HEK293 (cell line): ENCODE results near the gene EIF4E2.

Source experiments
- CTCF ChIA-PET: fragments of 350-600 bp; formaldehyde crosslinking; extraction: SDS; loops from one replicate; lab custom pipeline; 2021; ENCODE audit warnings: antibody characterized with exemption; lab: Yijun Ruan, JAX
- POLR2A ChIA-PET: fragments of 300-600 bp; formaldehyde crosslinking; extraction: SDS; loops from one replicate; lab custom pipeline; 2020; ENCODE audit warnings: antibody characterized with exemption, inconsistent platforms; lab: Yijun Ruan, JAX
- H3K27ac ChIP-seq: fragments of 200-500 bp; sonication (Bioruptor generic); 2 replicates; pipeline ENCODE4 v1.5.1; 2014; ENCODE audit warnings: low read depth, low read length, control low read depth, inconsistent platforms; ENCODE audit errors: extremely low read depth
- H3K36me3 ChIP-seq, 2 experiments: fragments of 200-500 bp in 1 of 2; sonication (Bioruptor generic) in 1 of 2; 1 replicate in 1 of 2; 2 replicates in 1 of 2; pipeline ENCODE4 v1.5.1; 2014 to 2017; ENCODE audit warnings: inconsistent platforms in 2 of 2, low read length in 2 of 2; ENCODE audit not compliant: control insufficient read depth in 2 of 2, insufficient read depth in 1 of 2
- H3K4me1 ChIP-seq: fragments of 200-500 bp; sonication (Bioruptor generic); 2 replicates; pipeline ENCODE4 v1.5.1; 2014; ENCODE audit warnings: mild to moderate bottlenecking, low read length, inconsistent platforms; ENCODE audit not compliant: control insufficient read depth, insufficient read depth
- H3K4me3 ChIP-seq: 2 replicates; pipeline ENCODE4 v1.5.1; 2011; ENCODE audit warnings: low read depth, mild to moderate bottlenecking, control low read depth, low read length, moderate library complexity
- H3K9me3 ChIP-seq: fragments of 200-500 bp; sonication (Bioruptor generic); 2 replicates; pipeline ENCODE4 v1.5.1; 2014; ENCODE audit warnings: low read depth, low read length, inconsistent platforms; ENCODE audit not compliant: control insufficient read depth, insufficient read depth
- GLI4 ChIP-seq: fragments of 450-650 bp; formaldehyde crosslinking; IDR thresholded peaks from 2 replicates; pipeline ENCODE4 v1.5.1; 2016; ENCODE audit warnings: missing biosample characterization, missing genetic modification characterization
- GLIS2 ChIP-seq: fragments of 450-650 bp; formaldehyde crosslinking; IDR thresholded peaks from 2 replicates; pipeline ENCODE4 v1.5.1; 2016; ENCODE audit warnings: missing biosample characterization, missing genetic modification characterization
- IKZF3 ChIP-seq: fragments of 450-650 bp; IDR thresholded peaks from 2 replicates; pipeline ENCODE4 v1.5.0; 2018; ENCODE audit warnings: missing biosample characterization, mild to moderate bottlenecking, missing genetic modification characterization, moderate library complexity
- KLF17 ChIP-seq: fragments of 450-650 bp; formaldehyde crosslinking; IDR thresholded peaks from 2 replicates; pipeline ENCODE4 v1.5.1; 2016; ENCODE audit warnings: missing biosample characterization, missing genetic modification characterization
- KLF9 ChIP-seq: fragments of 450-650 bp; formaldehyde crosslinking; IDR thresholded peaks from 2 replicates; pipeline ENCODE4 v1.5.1; 2016; ENCODE audit warnings: missing biosample characterization, missing genetic modification characterization, low read depth
- MEIS1 ChIP-seq: sonication (generic); formaldehyde crosslinking; IDR thresholded peaks from 2 replicates; pipeline ENCODE4 v1.8.1; 2022; ENCODE audit warnings: missing genetic modification reagents, mild to moderate bottlenecking, borderline replicate concordance
- RBAK ChIP-seq: fragments of 450-650 bp; formaldehyde crosslinking; IDR thresholded peaks from 2 replicates; pipeline ENCODE4 v1.5.1; 2016; ENCODE audit warnings: missing biosample characterization, missing genetic modification characterization
- SP2 ChIP-seq: fragments of 450-650 bp; formaldehyde crosslinking; IDR thresholded peaks from 2 replicates; pipeline ENCODE4 v1.5.1; 2016; ENCODE audit warnings: missing biosample characterization, missing genetic modification characterization
- ZEB2 ChIP-seq: fragments of 450-650 bp; formaldehyde crosslinking; IDR thresholded peaks from 2 replicates; pipeline ENCODE4 v1.5.1; 2016; ENCODE audit warnings: missing biosample characterization, missing genetic modification characterization
- ZNF157 ChIP-seq: fragments of 450-650 bp; formaldehyde crosslinking; IDR thresholded peaks from 2 replicates; pipeline ENCODE4 v1.5.1; 2016; ENCODE audit warnings: missing biosample characterization, missing genetic modification characterization
- ZNF211 ChIP-seq: fragments of 450-650 bp; formaldehyde crosslinking; IDR thresholded peaks from 2 replicates; pipeline ENCODE4 v1.5.1; 2016; ENCODE audit warnings: low read depth, missing biosample characterization, missing genetic modification characterization
- ZNF221 ChIP-seq: fragments of 450-650 bp; formaldehyde crosslinking; IDR thresholded peaks from 2 replicates; pipeline ENCODE4 v1.5.1; 2017; ENCODE audit warnings: missing biosample characterization, missing genetic modification characterization, borderline replicate concordance
- ZNF23 ChIP-seq: fragments of 450-650 bp; formaldehyde crosslinking; IDR thresholded peaks from 2 replicates; pipeline ENCODE4 v1.5.1; 2016; ENCODE audit warnings: missing biosample characterization, missing genetic modification characterization, borderline replicate concordance
- ZNF266 ChIP-seq: fragments of 450-650 bp; formaldehyde crosslinking; IDR thresholded peaks from 2 replicates; pipeline ENCODE4 v1.5.1; 2016; ENCODE audit warnings: missing biosample characterization, missing genetic modification characterization, low read depth
- ZNF324 ChIP-seq: fragments of 450-650 bp; formaldehyde crosslinking; IDR thresholded peaks from 2 replicates; pipeline ENCODE4 v1.5.1; 2016; ENCODE audit warnings: missing biosample characterization, missing genetic modification characterization
- ZNF341 ChIP-seq: fragments of 450-650 bp; formaldehyde crosslinking; IDR thresholded peaks from 2 replicates; pipeline ENCODE4; 2016; ENCODE audit warnings: low read depth, missing biosample characterization, missing genetic modification characterization
- ZNF416 ChIP-seq: fragments of 450-650 bp; formaldehyde crosslinking; IDR thresholded peaks from 2 replicates; pipeline ENCODE4 v1.5.1; 2016; ENCODE audit warnings: missing biosample characterization, missing genetic modification characterization
- ZNF48 ChIP-seq: fragments of 450-650 bp; formaldehyde crosslinking; IDR thresholded peaks from 2 replicates; pipeline ENCODE4 v1.5.1; 2016; ENCODE audit warnings: missing biosample characterization, missing genetic modification characterization
- ZNF501 ChIP-seq: fragments of 450-650 bp; formaldehyde crosslinking; IDR thresholded peaks from 2 replicates; pipeline ENCODE4 v1.5.1; 2016; ENCODE audit warnings: missing biosample characterization, missing genetic modification characterization
- ZNF623 ChIP-seq: fragments of 450-650 bp; formaldehyde crosslinking; IDR thresholded peaks from 2 replicates; pipeline ENCODE4 v1.5.1; 2016; ENCODE audit warnings: missing biosample characterization, missing genetic modification characterization
- ZNF677 ChIP-seq: fragments of 450-650 bp; IDR thresholded peaks from 2 replicates; pipeline ENCODE4 v1.5.0; 2018; ENCODE audit warnings: missing biosample characterization, mild to moderate bottlenecking, missing genetic modification characterization, moderate library complexity
- ZNF707 ChIP-seq: fragments of 450-650 bp; formaldehyde crosslinking; IDR thresholded peaks from 2 replicates; pipeline ENCODE4 v1.5.1; 2016; ENCODE audit warnings: missing biosample characterization, missing genetic modification characterization
- ZSCAN30 ChIP-seq: fragments of 450-650 bp; IDR thresholded peaks from 2 replicates; pipeline ENCODE4 v1.5.1; 2018; ENCODE audit warnings: missing biosample characterization, mild to moderate bottlenecking, missing genetic modification characterization, moderate library complexity
- TF ChIP-seq, protein P1 (sequence below): fragments of 450-650 bp; formaldehyde crosslinking; IDR thresholded peaks from 2 replicates; pipeline ENCODE4 v1.5.1; 2016; ENCODE audit warnings: missing biosample characterization, missing genetic modification characterization
- TF ChIP-seq, protein P2 (sequence below): fragments of 450-650 bp; IDR thresholded peaks from 2 replicates; pipeline ENCODE4 v1.5.1; 2018; ENCODE audit warnings: missing biosample characterization, mild to moderate bottlenecking, missing genetic modification characterization
- TF ChIP-seq, protein P3 (sequence below): fragments of 450-650 bp; formaldehyde crosslinking; IDR thresholded peaks from 2 replicates; pipeline ENCODE4 v1.5.1; 2016; ENCODE audit warnings: missing biosample characterization, missing genetic modification characterization
- TF ChIP-seq, protein P4 (sequence below): fragments of 450-650 bp; formaldehyde crosslinking; IDR thresholded peaks from 2 replicates; pipeline ENCODE4 v1.5.1; 2016; ENCODE audit warnings: missing biosample characterization, missing genetic modification characterization

EIF4E2 gene

GRCh38 chr2:232537079-232537478 is 13.4 kb upstream of the EIF4E2 start:
- POLR2A ChIA-PET = interaction anchor here (1.0 kb wide), 1 partner anchor 13 kb away, joined by 3 read pairs; the partner anchor contains the start of genes EIF4E2 and TIGD1
- CTCF ChIA-PET = interaction anchor here (0.6 to 1.6 kb wide), 2 partner anchors 107 to 622 kb away, joined by 3 to 4 read pairs; no protein-coding TSS in a partner anchor

GRCh38 chr2:232537499-232537898 is 13.0 kb upstream of the EIF4E2 start:
- no peak overlapping the region for H3K4me3 ChIP-seq
- no peaks in the 10 kb centered on the region for H3K36me3 ChIP-seq
- CTCF ChIA-PET = interaction anchor here (0.6 to 1.6 kb wide), 3 partner anchors 17 to 622 kb away, joined by 3 to 4 read pairs (median 3); partner anchors contain the start of gene PRSS56
- H3K4me1 ChIP-seq = no peaks in the 10 kb centered on the region
- TF ChIP-seq, protein P1, sequence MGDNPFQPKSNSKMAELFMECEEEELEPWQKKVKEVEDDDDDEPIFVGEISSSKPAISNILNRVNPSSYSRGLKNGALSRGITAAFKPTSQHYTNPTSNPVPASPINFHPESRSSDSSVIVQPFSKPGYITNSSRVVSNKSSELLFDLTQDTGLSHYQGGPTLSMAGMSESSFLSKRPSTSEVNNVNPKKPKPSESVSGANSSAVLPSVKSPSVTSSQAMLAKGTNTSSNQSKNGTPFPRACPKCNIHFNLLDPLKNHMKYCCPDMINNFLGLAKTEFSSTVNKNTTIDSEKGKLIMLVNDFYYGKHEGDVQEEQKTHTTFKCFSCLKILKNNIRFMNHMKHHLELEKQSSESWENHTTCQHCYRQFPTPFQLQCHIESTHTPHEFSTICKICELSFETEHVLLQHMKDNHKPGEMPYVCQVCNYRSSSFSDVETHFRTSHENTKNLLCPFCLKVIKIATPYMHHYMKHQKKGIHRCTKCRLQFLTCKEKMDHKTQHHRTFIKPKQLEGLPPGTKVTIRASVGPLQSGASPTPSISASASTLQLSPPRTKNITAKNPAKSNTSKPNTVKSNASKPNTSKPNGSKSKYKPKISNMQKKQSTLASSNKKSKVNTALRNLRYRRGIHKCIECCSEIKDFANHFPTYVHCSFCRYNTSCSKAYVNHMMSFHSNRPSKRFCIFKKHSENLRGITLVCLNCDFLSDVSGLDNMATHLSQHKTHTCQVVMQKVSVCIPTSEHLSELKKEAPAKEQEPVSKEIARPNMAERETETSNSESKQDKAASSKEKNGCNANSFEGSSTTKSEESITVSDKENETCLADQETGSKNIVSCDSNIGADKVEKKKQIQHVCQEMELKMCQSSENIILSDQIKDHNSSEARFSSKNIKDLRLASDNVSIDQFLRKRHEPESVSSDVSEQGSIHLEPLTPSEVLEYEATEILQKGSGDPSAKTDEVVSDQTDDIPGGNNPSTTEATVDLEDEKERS = no peak
- TF ChIP-seq KLF9 (tag by site-specific recombination) = no peak
- TF ChIP-seq ZNF416 (tag by site-specific recombination) = no peak
- no peak for TF ChIP-seq IKZF3
- no peak for TF ChIP-seq GLIS2
- no peak for TF ChIP-seq ZNF221 (tag by site-specific recombination)
- TF ChIP-seq, protein P2, sequence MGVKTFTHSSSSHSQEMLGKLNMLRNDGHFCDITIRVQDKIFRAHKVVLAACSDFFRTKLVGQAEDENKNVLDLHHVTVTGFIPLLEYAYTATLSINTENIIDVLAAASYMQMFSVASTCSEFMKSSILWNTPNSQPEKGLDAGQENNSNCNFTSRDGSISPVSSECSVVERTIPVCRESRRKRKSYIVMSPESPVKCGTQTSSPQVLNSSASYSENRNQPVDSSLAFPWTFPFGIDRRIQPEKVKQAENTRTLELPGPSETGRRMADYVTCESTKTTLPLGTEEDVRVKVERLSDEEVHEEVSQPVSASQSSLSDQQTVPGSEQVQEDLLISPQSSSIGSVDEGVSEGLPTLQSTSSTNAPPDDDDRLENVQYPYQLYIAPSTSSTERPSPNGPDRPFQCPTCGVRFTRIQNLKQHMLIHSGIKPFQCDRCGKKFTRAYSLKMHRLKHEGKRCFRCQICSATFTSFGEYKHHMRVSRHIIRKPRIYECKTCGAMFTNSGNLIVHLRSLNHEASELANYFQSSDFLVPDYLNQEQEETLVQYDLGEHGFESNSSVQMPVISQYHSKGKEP (tag by site-specific recombination) = no peak
- TF ChIP-seq ZNF157 (tag by site-specific recombination) = no peak
- POLR2A ChIA-PET = interaction anchor here (1.0 kb wide), 1 partner anchor 13 kb away, joined by 3 read pairs; the partner anchor contains the start of genes EIF4E2 and TIGD1
- H3K27ac ChIP-seq = no peak overlapping the region
- no peaks in the 10 kb centered on the region for H3K9me3 ChIP-seq

More at GRCh38 chr2:232537079-232537478, 13.4 kb upstream of the EIF4E2 start:
- TF ChIP-seq, protein P3, sequence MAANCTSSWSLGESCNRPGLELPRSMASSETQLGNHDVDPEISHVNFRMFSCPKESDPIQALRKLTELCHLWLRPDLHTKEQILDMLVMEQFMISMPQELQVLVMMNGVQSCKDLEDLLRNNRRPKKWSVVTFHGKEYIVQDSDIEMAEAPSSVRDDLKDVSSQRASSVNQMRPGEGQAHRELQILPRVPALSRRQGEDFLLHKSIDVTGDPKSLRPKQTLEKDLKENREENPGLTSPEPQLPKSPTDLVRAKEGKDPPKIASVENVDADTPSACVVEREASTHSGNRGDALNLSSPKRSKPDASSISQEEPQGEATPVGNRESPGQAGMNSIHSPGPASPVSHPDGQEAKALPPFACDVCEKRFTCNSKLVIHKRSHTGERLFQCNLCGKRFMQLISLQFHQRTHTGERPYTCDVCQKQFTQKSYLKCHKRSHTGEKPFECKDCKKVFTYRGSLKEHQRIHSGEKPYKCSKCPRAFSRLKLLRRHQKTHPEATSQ (tag by site-specific recombination) = no peak
- TF ChIP-seq ZNF211 (tag by site-specific recombination) (no peak), ZEB2 (no peak), KLF17 (tag by site-specific recombination) (no peak), ZNF48 (no peak), ZNF341 (tag by site-specific recombination) (no peak), ZNF266 (tag by site-specific recombination) (no peak), ZNF677 (tag by site-specific recombination) (no peak), ZNF324 (tag by site-specific recombination) (no peak), GLI4 (no peak), ZNF707 (no peak), ZSCAN30 (tag by site-specific recombination) (no peak), SP2 (no peak), ZNF501 (tag by site-specific recombination) (no peak), ZNF23 (no peak), MEIS1 (CRISPR knock-in tag) (no peak), RBAK (tag by site-specific recombination) (no peak), ZNF623 (tag by site-specific recombination) (no peak)
- TF ChIP-seq, protein P4, sequence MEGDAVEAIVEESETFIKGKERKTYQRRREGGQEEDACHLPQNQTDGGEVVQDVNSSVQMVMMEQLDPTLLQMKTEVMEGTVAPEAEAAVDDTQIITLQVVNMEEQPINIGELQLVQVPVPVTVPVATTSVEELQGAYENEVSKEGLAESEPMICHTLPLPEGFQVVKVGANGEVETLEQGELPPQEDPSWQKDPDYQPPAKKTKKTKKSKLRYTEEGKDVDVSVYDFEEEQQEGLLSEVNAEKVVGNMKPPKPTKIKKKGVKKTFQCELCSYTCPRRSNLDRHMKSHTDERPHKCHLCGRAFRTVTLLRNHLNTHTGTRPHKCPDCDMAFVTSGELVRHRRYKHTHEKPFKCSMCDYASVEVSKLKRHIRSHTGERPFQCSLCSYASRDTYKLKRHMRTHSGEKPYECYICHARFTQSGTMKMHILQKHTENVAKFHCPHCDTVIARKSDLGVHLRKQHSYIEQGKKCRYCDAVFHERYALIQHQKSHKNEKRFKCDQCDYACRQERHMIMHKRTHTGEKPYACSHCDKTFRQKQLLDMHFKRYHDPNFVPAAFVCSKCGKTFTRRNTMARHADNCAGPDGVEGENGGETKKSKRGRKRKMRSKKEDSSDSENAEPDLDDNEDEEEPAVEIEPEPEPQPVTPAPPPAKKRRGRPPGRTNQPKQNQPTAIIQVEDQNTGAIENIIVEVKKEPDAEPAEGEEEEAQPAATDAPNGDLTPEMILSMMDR (tag by site-specific recombination) = no peak; the same call in 1 of the 2 replicates
- H3K4me3 ChIP-seq = no peak overlapping the region
- no peaks in the 10 kb centered on the region for H3K9me3 ChIP-seq
- H3K4me1 ChIP-seq = no peaks in the 10 kb centered on the region
- H3K36me3 ChIP-seq = no peaks in the 10 kb centered on the region
- no peak overlapping the region for H3K27ac ChIP-seq
